OCI-LY7 (cell line): Measurements from ENCODE around the gene PSG3.
"Not testable (repeated sequence)": the region's sequence is repeated elsewhere in the genome, so short reads cannot be mapped to it uniquely, and the experiment has no call there.

Experiments used
- CTCF ChIP-seq: fragments of 200-600 bp; sonication (generic); conservative IDR thresholded peaks from 2 replicates; pipeline ENCODE4 v1.5.1; 2014; ENCODE audit warnings: mild to moderate bottlenecking, antibody characterized with exemption, low read length, moderate library complexity, mixed read lengths
- EZH2phosphoT487 ChIP-seq: fragments of 200-600 bp; sonication (generic); IDR thresholded peaks from 2 replicates; pipeline ENCODE4 v1.6.1; 2018; ENCODE audit warnings: low read depth, borderline replicate concordance, mild to moderate bottlenecking, mixed run types, antibody characterized with exemption, low read length, moderate library complexity, mixed read lengths

DNA sequence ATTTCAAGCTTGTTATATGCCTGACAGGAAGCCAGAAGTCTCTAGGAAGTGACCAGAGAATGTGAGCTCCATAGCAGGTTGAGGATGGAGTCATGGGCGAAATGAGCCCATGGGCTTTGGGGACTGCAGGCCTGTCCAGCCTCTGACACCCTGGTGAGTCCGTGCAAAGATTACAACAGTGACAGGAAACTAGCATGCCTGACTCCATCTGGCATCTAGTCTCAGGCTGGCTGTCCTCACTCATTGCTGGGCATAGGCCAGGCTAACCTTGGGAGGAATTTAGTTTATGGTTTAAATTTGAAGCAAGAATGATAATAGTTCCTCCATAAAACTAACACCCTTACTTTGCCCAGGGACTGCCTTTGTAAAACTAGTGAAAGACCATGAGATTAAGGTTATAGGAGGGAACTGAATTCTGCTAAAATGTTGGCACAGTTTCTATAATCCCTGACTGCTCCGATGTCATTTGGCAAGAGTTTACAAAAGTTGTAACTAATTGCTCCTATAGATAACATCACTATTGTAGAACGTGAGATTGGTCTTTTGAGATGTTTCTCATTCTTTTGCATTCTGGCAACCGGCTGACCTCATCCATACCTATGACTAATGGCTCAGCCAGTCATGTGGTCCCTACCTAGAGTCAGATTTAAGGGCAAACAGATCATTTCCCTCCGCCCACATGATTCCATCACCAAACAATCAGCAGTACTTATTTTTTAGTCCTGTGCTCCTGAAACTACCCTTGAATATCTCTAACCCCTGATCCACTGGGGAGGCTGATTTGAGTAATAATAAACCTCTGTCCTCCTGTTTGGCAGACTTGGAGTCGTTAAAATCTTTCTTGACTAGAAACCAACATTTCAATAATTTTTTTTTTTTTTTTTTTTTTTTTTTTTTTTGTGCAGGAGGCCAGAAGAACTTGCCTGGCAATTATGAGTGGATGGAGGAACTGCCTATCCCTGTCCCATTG lies 21.0 kb upstream of the PSG3 start:
- TF ChIP-seq CTCF, EZH2phosphoT487: not testable (repeated sequence)
